HG02798 (cell line): Measurements from ENCODE around the gene LRP5.
A peak's percentile ranks its signal among the peaks of the same experiment; 100 is the strongest.
"Not testable (repeated sequence)": the region's sequence is repeated elsewhere in the genome, so short reads cannot be mapped to it uniquely, and the experiment has no call there.

ENCODE experiments used
- ATAC-seq: cut with Tn5 transposase; IDR thresholded peaks from one replicate; pipeline ENCODE4 v1.9.1; 2021; ENCODE audit warnings: mild to moderate bottlenecking; ENCODE audit not compliant: unreplicated experiment, poor library complexity

Gene LRP5

GRCh38 chr11:68432874-68433273, 120.5 kb downstream of the LRP5 start:
- no peak for ATAC-seq

GRCh38 chr11:68433541-68433940, 121.2 kb downstream of the LRP5 start:
- no peak for ATAC-seq

DNA sequence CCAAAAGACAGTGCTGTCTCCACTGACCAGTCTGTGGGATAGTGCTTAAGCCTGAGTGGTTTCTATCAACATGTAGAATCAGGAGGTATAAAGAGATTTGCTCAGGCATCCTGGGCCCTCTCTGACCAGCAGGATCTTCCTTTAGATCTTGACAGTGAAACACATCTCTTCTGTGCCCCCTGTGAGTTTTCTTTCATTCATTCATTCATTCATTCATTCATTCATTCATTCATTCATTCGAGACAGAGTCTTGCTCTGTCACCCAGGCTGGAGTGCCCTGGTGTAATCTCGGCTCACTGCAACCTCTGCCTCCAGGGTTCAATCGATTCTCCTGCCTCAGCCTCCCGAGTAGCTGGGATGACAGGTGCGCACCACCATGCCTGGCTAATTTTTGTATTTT, 121.8 kb downstream of the LRP5 start:
- not testable (repeated sequence) for ATAC-seq

DNA sequence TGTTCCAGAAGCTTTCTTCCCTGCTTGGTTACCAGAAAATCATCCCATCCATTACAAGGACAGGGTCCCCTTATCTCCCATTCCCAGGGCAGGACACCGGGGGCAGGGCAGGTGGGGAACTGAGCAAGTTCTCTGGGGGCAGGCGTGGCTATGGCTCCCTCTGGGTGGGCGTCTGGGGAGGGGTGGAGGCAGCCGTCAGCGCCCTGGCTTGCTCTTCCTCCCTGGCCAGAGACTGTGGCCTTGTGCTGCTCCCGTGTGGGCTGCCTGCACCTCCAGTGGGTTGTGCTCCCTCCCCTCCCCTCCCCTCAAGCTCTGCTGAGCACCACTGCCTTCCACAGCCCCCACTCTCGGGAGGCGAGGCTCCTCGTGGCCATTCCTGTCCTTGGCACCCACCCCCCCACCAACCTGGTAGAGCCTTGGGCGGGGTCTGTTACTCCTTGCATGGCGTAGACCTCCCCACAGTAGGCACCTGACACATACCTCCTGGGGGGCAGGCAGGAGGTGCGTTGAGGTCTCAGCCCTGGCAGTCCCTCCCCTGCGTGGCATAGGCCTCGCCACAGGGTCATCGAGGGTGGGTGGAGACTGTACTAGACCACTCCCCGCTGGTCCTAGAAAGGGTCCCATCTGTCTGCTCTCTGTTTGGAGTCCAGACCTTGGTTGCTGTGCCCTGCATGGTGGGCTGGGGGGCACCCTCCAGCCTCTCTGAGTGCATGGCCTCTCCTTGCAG, 123.9 kb downstream of the LRP5 start:
- no peak for ATAC-seq

DNA sequence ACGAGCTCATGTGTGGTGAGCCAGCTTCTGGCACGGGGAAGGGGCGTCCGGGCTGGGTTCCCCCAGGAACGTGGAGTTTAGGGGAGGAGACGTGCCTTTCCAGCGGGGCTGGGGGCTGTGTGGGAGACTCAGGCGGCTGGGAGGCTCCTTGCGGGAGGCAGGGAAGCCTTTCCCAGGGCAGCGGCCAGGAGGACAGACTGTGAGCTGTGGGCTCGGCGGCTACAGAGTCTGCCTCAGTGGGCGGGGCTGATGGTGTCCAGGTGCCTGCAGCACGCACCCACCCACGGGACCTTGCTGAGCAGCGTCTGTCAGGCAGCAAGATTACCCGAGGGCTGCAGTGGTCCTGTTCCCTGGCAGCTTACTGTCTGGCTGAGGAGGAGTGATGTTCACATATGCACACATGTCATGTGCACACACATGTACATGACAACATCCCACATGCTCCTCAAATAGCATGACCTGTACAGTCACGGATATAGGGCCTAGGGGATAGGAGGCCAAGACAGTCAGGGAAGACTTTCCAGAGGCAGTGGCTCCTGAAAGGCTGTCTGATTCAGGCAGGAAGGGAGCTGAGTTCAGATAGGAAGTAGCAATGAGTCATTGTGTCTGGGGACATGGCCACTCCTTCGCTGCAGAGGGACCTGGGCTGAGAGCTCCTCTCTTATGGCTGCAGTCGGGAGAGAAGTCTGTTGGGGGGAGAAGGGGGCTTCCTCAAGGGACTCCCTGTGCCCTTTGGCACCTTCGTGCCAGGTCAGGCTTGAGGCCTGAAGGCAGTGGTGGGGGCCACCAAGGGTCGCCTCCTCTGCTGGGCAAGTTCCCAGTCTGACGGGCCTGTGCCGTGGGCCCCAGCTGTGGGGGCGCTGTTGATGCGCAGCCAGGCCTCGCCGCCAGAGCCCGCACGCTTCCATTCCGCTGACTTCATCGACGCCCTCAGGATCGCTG, 124.9 kb downstream of the LRP5 start:
- ATAC-seq = no peak

- no peak for ATAC-seq
Measured at GRCh38 chr11:68437927-68438657, 125.7 kb downstream of the LRP5 start.

DNA sequence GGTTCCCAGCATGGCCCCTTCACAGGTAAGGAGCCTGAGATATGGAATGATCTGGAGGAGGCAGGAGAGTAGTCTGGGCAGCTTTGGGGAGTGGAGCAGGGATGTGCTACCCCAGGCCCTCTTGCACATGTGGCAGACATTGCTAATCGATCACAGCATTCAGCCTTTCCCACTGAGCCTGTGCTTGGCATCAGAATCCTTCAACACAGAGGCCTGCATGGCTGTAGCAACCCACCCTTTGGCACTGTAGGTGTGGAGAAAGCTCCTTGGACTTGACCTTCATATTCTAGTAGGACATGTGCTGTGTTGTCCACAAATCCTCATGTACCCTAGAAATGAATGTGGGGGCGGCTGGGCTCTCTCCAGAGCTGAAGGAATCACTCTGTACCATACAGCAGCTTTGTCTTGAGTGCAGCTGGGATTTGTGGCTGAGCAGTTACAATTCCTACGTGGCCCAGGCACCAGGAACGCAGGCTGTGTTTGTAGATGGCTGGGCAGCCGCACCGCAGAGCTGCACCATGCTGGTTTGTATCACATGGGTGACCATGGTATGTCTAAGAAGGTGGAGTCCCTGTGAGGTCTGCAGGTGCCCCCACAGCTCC, 126.4 kb downstream of the LRP5 start:
- ATAC-seq = no peak

DNA sequence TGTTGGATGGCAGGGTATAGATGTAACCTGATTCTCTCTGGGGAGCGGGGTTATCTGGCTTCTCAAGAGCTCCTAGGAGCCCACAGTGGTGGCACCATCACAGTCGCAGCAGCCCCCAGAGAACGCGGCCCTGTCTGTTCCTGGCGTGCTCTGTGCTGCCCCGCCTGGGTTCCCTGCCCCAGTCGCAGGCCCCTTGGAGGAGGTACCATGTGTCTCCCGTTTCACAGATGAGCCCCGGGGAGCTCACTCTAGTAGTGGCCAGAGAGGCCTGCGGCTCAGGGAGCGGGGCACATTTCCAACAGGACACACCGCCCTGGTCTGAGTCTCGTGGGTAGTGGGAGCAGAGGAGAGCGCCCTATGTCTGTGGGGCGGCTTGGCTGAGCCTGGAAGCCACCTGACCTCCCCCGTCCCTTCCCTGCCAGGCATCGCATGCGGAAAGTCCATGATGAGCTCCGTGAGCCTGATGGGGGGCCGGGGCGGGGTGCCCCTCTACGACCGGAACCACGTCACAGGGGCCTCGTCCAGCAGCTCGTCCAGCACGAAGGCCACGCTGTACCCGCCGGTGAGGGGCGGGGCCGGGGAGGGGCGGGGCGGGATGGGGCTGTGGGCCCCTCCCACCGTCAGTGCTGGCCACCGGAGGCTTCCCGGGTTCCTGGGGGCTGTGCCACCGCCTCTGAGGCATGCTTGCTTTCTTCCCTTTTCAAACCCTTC, 127.1 kb downstream of the LRP5 start:
- ATAC-seq = no peak

DNA sequence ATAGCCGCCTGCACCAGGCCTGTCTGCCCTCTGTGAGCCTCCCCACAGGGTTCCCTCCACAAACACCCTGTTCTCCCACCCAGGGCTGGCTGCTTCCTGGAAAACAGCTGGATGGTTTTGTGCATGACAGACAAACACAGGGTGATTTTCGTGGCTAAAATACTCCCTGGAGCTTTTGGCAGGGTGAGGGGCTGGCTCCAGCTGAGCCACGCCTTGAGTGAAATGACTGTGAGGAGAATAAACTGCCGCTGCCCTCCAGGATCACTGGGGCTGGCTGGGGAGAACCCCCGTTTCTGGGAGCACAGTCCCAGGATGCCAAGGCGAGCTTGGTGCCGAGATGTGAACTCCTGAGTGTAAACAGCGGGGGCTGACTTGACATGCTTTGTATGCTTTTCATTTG, 127.8 kb downstream of the LRP5 start:
- no peak for ATAC-seq

DNA sequence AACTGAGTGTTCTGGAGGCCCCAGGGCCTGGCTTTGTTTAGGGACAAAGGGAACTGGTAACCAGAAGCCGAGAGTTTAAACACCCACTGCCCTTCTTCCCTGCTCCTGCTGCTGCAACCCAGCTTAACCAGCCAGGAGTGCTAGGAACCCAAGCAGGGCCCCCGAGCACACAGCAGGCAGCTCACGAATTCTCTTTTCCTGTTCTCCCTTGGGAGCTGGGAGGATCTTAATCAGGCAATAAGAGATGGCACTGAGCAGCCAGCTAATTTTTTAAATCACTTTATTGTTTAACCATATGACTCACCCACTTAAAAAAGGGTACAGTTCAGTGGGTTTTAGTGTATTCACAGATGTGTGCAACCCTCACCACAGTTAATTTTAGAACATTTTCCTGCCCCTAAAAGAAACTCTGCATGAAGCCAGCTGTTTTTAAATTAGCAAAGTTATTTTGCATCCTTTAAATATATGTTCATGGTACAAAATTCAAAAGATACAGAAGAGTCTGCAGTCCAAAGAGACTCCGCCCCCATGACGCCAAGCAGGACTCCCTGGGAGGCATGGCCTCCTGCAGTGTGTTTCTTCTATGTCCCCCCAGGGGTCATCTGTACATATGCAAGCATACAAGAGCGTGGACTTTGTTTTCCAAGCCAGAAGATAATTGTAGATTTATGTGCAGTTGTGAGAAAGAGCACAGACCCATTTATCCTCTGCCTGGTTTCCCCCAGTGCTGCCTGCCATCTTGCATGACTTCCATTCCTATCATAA, 129.3 kb downstream of the LRP5 start:
- no peak for ATAC-seq

GRCh38 chr11:68442433-68442832, 130.0 kb downstream of the LRP5 start:
- ATAC-seq = no peak

DNA sequence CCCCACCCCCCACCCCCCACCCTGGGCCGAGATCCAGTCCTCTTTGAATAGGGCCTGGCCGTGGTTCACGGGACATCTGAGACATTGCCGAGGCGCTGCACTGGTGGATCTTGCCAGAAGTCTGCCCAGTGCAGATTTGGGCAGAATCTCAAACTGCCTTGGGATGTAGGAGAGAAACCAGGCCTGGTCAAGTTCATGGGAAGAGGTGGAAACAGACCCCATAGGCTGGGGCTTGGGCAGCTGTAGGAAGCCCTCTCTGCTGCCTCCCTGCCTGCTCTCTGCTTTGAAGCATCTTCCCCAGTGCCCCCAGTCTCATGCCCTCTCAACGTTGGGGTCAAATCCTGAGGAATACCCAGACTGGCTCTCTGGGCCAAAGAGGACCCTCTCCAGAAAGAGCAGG, 132.2 kb downstream of the LRP5 start:
- no peak for ATAC-seq

GRCh38 chr11:68445531-68446035, 133.2 kb downstream of the LRP5 start:
- no peak for ATAC-seq

DNA sequence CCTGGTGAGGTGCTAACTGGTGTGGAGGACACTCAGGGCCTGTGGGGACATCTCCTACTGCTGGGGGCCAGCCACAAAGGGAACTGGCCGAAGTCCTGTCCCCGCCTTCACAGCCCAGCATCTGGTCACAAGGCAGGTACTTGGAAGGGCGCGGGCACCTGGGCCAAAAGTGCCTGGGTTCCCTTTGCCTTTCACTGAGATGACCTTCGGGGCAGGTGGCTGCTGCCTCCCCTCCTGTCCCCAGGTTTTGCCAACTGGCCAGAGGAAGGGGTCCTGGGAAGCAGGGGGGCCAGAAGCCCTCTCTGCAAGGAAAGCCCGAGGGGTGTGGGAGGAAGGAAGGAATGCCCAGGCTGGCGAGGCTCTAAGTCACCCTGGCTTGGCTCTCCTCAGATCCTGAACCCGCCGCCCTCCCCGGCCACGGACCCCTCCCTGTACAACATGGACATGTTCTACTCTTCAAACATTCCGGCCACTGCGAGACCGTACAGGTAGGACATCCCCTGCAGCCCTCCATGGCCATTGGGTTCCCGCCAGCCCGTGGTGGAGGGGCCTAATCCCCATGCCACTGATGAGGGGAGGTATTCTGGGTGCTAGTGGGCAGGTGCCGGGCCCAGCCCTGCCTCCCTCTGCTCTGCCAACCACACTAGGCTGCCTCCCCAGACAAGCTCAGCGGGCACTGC, 133.8 kb downstream of the LRP5 start:
- no peak for ATAC-seq

DNA sequence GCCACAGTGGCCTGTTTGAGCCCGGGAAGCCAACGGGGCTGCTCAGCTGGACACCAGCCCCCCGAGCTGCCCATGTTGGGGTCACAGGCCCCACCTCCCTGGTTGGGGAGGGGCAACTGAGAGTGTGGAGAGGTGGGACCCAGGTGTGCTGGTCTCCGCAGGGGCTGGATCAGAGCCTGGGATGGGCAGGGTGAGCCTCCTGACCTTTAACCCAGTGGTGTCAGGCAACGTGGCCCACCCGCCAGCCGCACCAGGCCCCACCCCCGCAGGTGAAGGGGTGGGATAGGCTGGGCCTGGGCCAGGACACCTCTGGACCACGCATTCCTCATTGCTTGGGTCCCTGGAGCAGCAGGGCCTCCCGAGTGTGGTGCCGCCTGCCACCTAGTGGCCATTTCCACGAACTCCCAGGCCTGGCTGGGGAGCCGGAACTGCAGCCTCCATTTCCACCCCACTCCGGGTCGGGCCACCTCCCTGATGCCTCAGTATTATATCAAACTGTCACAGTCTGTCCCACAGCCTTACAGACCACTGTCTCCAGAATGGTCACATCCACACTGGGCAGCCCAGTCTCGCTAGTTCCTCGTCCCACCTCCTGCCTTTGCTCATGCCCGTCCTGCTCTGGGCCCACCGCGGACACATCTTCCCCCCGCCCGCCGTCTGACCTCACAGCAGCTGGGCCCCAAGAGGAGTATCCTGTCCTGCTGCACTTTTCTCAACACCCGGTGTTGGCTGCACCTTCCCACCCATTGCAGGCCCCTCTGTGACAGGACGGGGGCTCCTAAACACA, 134.8 kb downstream of the LRP5 start:
- peak; percentile 72 for ATAC-seq

GRCh38 chr11:68447914-68448313, 135.5 kb downstream of the LRP5 start:
- ATAC-seq = not testable (repeated sequence)

DNA sequence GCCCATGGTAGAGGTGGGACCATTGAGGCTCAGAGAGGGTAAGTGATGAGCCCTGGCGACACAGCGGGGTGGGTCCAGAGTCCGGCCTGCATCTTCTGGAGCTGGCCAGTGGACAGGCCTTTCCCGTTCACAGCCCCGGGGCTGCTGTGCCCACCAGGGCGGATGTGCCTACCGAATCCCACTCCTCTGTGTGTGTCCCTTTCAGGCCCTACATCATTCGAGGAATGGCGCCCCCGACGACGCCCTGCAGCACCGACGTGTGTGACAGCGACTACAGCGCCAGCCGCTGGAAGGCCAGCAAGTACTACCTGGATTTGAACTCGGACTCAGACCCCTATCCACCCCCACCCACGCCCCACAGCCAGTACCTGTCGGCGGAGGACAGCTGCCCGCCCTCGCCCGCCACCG, 136.2 kb downstream of the LRP5 start:
- ATAC-seq = no peak

- ATAC-seq = no peak
Measured at GRCh38 chr11:68449951-68450350, 137.6 kb downstream of the LRP5 start.
